H1 (cell line): Measurements from ENCODE around the gene CPPED1. TPM values are rescaled to one million over a fixed set of nuclear protein-coding genes. Genes with fewer than 3 reads are reported as not detected.

Experiments used
- CREB1 ChIP-seq: IDR thresholded peaks from 2 replicates; pipeline ENCODE4 v1.6.1; 2012; ENCODE audit warnings: inconsistent platforms
- EP300 ChIP-seq, 2 experiments: IDR thresholded peaks; 1 replicate in 1 of 2; 2 replicates in 1 of 2; pipeline ENCODE4 v1.6.1; 2011 to 2012; ENCODE audit warnings: low read depth in 2 of 2, low read length in 2 of 2, mild to moderate bottlenecking in 2 of 2, borderline replicate concordance in 1 of 2, inconsistent platforms in 1 of 2, moderate library complexity in 1 of 2
- polyA plus RNA-seq, 7 experiments: library from polyadenylated mRNA; depleted of rRNA in 3 of 7; stranded (reverse) in 5 of 7; unstranded in 2 of 7; fragments of >200 nt in 5 of 7; fragments of 200-250 nt in 2 of 7; gene quantifications; 1 replicate in 5 of 7; 2 replicates in 1 of 7; 4 replicates in 1 of 7; pipeline versions ENCODE4 v1.2.1 to v1.2.3, GENCODE V29; 2011 to 2013; ENCODE audit warnings: missing spikeins in 2 of 7, mixed read lengths in 2 of 7
- total RNA-seq: library from RNA; stranded (reverse); fragmentation: NEBNext Ultra II Directional; extraction: Animal tissue kit (Norgen Biotek cat#: 25700); gene quantifications from 2 replicates; pipeline ENCODE4 v1.2.1, GENCODE V29; 2021
- TF ChIP-seq, protein P1 (sequence below): IDR thresholded peaks from 2 replicates; pipeline ENCODE4 v1.6.1; 2012; ENCODE audit warnings: inconsistent platforms

Gene CPPED1
- total and polyA plus RNA-seq, 2 of the 8 experiments (the other 6 are each of a cell fraction or from before 2014, with no cell fraction given) = 3.5 to 11.2 TPM

DNA sequence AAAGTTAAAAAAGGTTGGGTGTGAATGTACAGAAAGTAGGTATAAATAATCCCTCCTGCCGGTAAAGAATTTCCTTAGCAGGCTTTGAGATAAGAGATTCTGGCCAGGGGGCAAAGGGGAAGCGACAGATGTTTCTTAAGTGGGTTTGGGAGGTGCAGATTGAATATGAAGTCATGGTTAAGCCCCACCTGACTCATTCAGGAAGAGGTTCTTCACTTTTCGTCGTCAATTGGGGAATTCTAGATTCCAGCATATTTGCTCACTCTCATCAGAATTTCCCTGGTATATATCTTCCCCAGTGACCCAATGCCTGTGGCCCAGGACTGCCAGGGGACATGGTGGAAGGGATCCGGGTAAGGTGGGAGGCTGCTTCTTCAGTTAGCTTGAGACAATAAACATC lies 127.8 kb downstream of the CPPED1 start (continued):
- TF ChIP-seq, protein P1, sequence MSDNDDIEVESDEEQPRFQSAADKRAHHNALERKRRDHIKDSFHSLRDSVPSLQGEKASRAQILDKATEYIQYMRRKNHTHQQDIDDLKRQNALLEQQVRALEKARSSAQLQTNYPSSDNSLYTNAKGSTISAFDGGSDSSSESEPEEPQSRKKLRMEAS = no peak
- TF ChIP-seq CREB1 = no peak
- no peak for TF ChIP-seq EP300 (IDR thresholded peaks at IDR 0.05; ENCODE audit: borderline replicate concordance in 1 of 2, low read depth in 2 of 2, low read length in 2 of 2)
